SU-DHL-6 (cell line): Measurements from ENCODE around the gene PICALM.

Experiments
- H2AFZ ChIP-seq: fragments of 200-600 bp; sonication (generic); 2 replicates; pipeline ENCODE4 v1.6.1; 2014; ENCODE audit warnings: low read depth, mild to moderate bottlenecking, moderate library complexity, mixed read lengths, antibody characterized with exemption, low read length; ENCODE audit not compliant: severe bottlenecking
- H3F3A ChIP-seq: fragments of 200-600 bp; shearing (Covaris generic); 2 replicates; pipeline ENCODE4 v1.6.0; 2016; ENCODE audit warnings: antibody characterized with exemption, mild to moderate bottlenecking; ENCODE audit not compliant: insufficient read depth
- H3K27ac ChIP-seq: fragments of 200-600 bp; sonication (generic); 2 replicates; pipeline ENCODE4 v1.5.1; 2016; ENCODE audit warnings: low read depth, mild to moderate bottlenecking, low read length, moderate library complexity, mixed read lengths
- H3K27me3 ChIP-seq: fragments of 200-600 bp; sonication (generic), shearing (Covaris generic); 2 replicates; pipeline ENCODE4 v1.6.0; 2014; ENCODE audit warnings: mild to moderate bottlenecking, low read length
- H3K36me3 ChIP-seq: fragments of 200-600 bp; sonication (generic); 2 replicates; pipeline ENCODE4 v1.6.1; 2014; ENCODE audit warnings: mild to moderate bottlenecking, low read length, mixed read lengths
- H3K4me2 ChIP-seq: fragments of 300-600, 200-600 bp; shearing (Covaris generic), sonication (generic); 2 replicates; pipeline ENCODE4 v1.6.0; 2014; ENCODE audit warnings: low read length, low read depth, mild to moderate bottlenecking; ENCODE audit not compliant: poor library complexity, severe bottlenecking
- H3K4me3 ChIP-seq: fragments of 200-600 bp; sonication (generic); 2 replicates; pipeline ENCODE4 v1.5.1; 2014; ENCODE audit warnings: antibody characterized with exemption, low read length, mild to moderate bottlenecking, mixed read lengths; ENCODE audit not compliant: insufficient read depth, poor library complexity, severe bottlenecking
- H3K79me2 ChIP-seq: fragments of 200-600 bp; sonication (generic); 2 replicates; pipeline ENCODE4 v1.6.1; 2014; ENCODE audit warnings: mild to moderate bottlenecking, low read length, moderate library complexity; ENCODE audit not compliant: insufficient read depth
- H3K9ac ChIP-seq: fragments of 200-600 bp; sonication (generic); 2 replicates; pipeline ENCODE4 v1.7.0; 2014; ENCODE audit warnings: mild to moderate bottlenecking, low read length
- H3K9me2 ChIP-seq: fragments of 200-600 bp; sonication (generic); replicated peaks from 2 replicates; pipeline ENCODE4 v1.6.1; 2014; ENCODE audit warnings: low read length; ENCODE audit not compliant: insufficient read depth
- H3K9me3 ChIP-seq: fragments of 200-600 bp; sonication (generic); 2 replicates; pipeline ENCODE4 v1.6.1; 2014; ENCODE audit warnings: low read length, mixed read lengths; ENCODE audit not compliant: insufficient read depth
- H4K20me1 ChIP-seq: fragments of 200-600 bp; sonication (generic); 2 replicates; pipeline ENCODE4 v1.6.1; 2014; ENCODE audit warnings: low read depth, mild to moderate bottlenecking, antibody characterized with exemption, low read length, moderate library complexity, mixed read lengths
- EZH2phosphoT487 ChIP-seq: fragments of 200-600 bp; sonication (generic), shearing (Covaris generic); conservative IDR thresholded peaks from 2 replicates; pipeline ENCODE4 v1.6.1; 2018; ENCODE audit warnings: mild to moderate bottlenecking, antibody characterized with exemption, low read length, moderate library complexity, mixed read lengths
- TF ChIP-seq, protein P1 (sequence below): fragments of 200-600 bp; sonication (generic); IDR thresholded peaks from one replicate; pipeline ENCODE4 v1.5.1; 2017; ENCODE audit warnings: antibody characterized with exemption, mild to moderate bottlenecking, low read length, moderate library complexity; ENCODE audit not compliant: insufficient read depth, poor library complexity, severe bottlenecking

Gene PICALM

DNA sequence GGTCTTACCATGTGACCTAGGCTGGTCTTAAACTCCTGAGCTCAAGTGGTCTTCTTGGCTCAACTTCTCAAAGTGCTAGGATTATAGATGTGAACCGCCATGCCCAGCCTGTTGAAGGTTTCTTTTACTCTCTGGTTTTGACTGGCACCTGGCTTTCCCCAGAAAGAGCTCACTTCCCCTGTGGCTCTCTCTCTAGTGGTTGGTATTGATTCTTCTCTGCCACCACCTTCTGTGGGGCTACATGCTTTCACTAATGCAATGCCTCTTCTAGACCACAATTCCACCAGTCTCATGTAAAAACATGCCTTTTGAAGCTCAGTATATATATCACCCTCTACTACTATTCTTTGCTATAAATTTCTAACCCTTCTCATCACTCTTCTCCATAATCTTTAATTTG lies 146.5 kb downstream of the PICALM start:
- Histone ChIP-seq H3K9ac (no peak overlapping the region), H3K4me3 (no peak overlapping the region), H3K4me2 (no peak overlapping the region), H3K27ac (no peak overlapping the region), H3K9me3 (no peaks in the 10 kb centered on the region), H3K36me3 (no peaks in the 10 kb centered on the region), H2AFZ (no peak overlapping the region), H3K79me2 (no peaks in the 10 kb centered on the region), H3K9me2 (no peaks in the 10 kb centered on the region), H3K27me3 (no peaks in the 10 kb centered on the region), H4K20me1 (no peaks in the 10 kb centered on the region), H3F3A (no peaks in the 10 kb centered on the region)
- TF ChIP-seq, protein P1, sequence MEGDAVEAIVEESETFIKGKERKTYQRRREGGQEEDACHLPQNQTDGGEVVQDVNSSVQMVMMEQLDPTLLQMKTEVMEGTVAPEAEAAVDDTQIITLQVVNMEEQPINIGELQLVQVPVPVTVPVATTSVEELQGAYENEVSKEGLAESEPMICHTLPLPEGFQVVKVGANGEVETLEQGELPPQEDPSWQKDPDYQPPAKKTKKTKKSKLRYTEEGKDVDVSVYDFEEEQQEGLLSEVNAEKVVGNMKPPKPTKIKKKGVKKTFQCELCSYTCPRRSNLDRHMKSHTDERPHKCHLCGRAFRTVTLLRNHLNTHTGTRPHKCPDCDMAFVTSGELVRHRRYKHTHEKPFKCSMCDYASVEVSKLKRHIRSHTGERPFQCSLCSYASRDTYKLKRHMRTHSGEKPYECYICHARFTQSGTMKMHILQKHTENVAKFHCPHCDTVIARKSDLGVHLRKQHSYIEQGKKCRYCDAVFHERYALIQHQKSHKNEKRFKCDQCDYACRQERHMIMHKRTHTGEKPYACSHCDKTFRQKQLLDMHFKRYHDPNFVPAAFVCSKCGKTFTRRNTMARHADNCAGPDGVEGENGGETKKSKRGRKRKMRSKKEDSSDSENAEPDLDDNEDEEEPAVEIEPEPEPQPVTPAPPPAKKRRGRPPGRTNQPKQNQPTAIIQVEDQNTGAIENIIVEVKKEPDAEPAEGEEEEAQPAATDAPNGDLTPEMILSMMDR = no peak
- TF ChIP-seq EZH2phosphoT487 = no peak

DNA sequence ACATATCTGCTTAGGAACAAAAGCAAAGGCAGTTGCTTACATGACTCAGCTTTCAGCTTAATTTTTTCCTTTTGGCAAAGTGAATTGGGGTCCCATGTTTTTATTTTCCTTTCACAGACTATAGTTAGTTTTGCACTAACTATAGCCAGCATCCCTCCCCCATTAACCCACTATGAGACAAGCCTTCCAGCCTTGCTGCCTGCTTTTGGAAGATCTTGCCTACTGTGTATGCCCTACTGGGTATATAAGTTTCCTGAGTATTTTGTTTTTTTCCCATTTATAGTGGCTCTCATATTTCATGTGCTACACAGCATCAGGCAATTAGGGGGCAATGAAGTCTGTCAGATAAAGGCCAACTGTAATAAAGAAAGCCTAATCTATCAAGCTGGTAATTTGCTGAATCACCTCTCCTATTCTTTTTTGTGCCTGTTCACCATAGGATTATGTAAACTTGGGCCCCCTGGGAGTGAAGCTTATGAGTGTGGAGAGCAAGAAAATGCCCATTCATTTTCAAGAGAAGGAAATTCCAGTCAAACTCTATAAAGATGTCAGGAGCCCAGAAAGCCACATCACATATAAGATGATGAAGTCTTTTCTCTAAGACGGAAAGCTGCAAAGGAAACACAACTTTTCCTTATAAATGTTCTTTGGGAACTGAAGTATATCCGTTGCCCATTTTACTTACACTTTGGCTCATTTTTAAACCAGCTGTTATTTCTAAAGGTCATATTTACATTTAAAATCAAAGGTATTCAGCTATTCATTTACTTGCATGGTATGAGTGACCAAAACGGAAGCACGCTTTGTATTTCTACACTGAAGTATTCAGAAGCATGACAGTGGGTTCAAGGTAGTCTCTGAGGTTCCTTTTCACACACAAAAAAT lies 149.7 kb downstream of the PICALM start:
- no peak for TF ChIP-seq EZH2phosphoT487
- TF ChIP-seq, protein P1 = no peak
- no peaks in the 10 kb centered on the region for H4K20me1 ChIP-seq
- H3K27ac ChIP-seq = no peak overlapping the region
- H3K79me2 ChIP-seq = no peaks in the 10 kb centered on the region
- H3K36me3 ChIP-seq = no peaks in the 10 kb centered on the region
- no peaks in the 10 kb centered on the region for H3F3A ChIP-seq
- H3K27me3 ChIP-seq = no peaks in the 10 kb centered on the region
- no peak overlapping the region for H3K9ac ChIP-seq
- no peak overlapping the region for H3K4me2 ChIP-seq
- H3K4me3 ChIP-seq = no peak overlapping the region
- H3K9me3 ChIP-seq = no peaks in the 10 kb centered on the region
- H2AFZ ChIP-seq = no peak overlapping the region
- H3K9me2 ChIP-seq = no peaks in the 10 kb centered on the region

DNA sequence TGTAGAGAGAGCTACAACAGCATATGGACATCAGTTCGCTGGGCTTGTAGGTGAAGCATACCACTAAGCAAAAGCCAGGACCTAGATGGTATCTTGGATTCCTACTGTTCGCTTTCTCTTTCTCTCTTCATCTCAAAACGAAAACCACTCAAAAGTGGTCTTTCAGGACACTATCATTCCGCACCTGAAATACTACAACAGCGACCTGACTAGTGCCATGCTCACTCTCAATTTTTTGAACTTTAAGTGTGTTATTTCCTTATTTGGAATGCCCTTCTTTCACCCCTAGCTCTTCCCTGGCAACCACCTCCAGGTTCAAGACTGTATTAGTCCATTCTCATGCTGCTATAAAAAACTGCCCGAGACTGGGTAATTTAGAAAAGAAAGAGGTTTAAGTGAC lies 154.5 kb downstream of the PICALM start:
- Histone ChIP-seq H3K27me3 (no peaks in the 10 kb centered on the region), H3K27ac (no peak overlapping the region), H2AFZ (no peak overlapping the region), H3K4me3 (no peak overlapping the region), H4K20me1 (no peaks in the 10 kb centered on the region), H3F3A (no peaks in the 10 kb centered on the region), H3K79me2 (no peaks in the 10 kb centered on the region), H3K4me2 (no peak overlapping the region), H3K9me2 (no peaks in the 10 kb centered on the region), H3K36me3 (no peaks in the 10 kb centered on the region), H3K9ac (no peak overlapping the region), H3K9me3 (no peaks in the 10 kb centered on the region)
- TF ChIP-seq, protein P1 = no peak
- no peak for TF ChIP-seq EZH2phosphoT487
